ENCODE measurements around the gene PER1. TPM values are rescaled to one million over a fixed set of nuclear protein-coding genes. Genes with fewer than 3 reads are reported as not detected.
A peak's percentile ranks its signal among the peaks of the same experiment; 100 is the strongest.

Gene PER1
- total RNA-seq, 1 donor from 2014 or later = 21.9 TPM

- Histone ChIP-seq H3K27me3 (ENCODE audit: control insufficient read depth, insufficient read depth, low read length) (no peaks in the 10 kb centered on the region), H3K36me3 (ENCODE audit: control insufficient read depth, insufficient read depth, low read length) (no peaks in the 10 kb centered on the region), H3K4me3 (ENCODE audit: low read depth, low read length) (no peak overlapping the region)
- TF ChIP-seq CTCF (IDR thresholded peaks at IDR 0.05; ENCODE audit: insufficient read depth, low read length, severe bottlenecking) = no peak
- no peak for FAIRE-seq
- DNase-seq (ENCODE audit: low read depth) = no peak
Measured at GRCh38 chr17:8167526-8167925, 15.3 kb upstream of the PER1 start.

- no peak for TF ChIP-seq CTCF (IDR thresholded peaks at IDR 0.05; ENCODE audit: insufficient read depth, low read length, severe bottlenecking)
- no peaks in the 10 kb centered on the region for H3K36me3 ChIP-seq (ENCODE audit: control insufficient read depth, insufficient read depth, low read length)
- H3K4me3 ChIP-seq (ENCODE audit: low read depth, low read length) = no peak overlapping the region
- DNase-seq (ENCODE audit: low read depth) (peak; percentile 48), FAIRE-seq (no peak)
- H3K27me3 ChIP-seq (ENCODE audit: control insufficient read depth, insufficient read depth, low read length) = no peaks in the 10 kb centered on the region
Measured at GRCh38 chr17:8166731-8167130, 14.5 kb upstream of the PER1 start.

DNA sequence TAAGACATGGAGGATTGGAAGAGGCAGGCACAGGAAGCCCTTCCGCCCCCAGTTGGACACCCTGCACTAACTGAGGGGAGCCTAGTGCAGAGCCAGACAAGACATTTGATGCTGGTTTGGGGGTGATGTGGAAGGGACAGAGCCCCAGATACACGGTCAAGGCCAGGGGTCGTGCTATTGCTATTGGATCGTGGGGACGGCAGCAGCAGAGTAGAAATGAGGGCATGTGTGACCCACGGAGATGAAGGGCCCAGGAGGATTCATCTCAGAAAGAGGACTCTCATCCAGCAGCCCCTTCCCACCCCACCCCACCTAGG, 12.6 kb upstream of the PER1 start:
- no peak for TF ChIP-seq CTCF (IDR thresholded peaks at IDR 0.05; ENCODE audit: insufficient read depth, low read length, severe bottlenecking)
- no peak for DNase-seq (ENCODE audit: low read depth)
- FAIRE-seq = no peak
- Histone ChIP-seq H3K4me3 (ENCODE audit: low read depth, low read length) (no peak overlapping the region), H3K27me3 (ENCODE audit: control insufficient read depth, insufficient read depth, low read length) (no peaks in the 10 kb centered on the region), H3K36me3 (ENCODE audit: control insufficient read depth, insufficient read depth, low read length) (peaks cover 11% of the 10 kb centered on the region)

DNA sequence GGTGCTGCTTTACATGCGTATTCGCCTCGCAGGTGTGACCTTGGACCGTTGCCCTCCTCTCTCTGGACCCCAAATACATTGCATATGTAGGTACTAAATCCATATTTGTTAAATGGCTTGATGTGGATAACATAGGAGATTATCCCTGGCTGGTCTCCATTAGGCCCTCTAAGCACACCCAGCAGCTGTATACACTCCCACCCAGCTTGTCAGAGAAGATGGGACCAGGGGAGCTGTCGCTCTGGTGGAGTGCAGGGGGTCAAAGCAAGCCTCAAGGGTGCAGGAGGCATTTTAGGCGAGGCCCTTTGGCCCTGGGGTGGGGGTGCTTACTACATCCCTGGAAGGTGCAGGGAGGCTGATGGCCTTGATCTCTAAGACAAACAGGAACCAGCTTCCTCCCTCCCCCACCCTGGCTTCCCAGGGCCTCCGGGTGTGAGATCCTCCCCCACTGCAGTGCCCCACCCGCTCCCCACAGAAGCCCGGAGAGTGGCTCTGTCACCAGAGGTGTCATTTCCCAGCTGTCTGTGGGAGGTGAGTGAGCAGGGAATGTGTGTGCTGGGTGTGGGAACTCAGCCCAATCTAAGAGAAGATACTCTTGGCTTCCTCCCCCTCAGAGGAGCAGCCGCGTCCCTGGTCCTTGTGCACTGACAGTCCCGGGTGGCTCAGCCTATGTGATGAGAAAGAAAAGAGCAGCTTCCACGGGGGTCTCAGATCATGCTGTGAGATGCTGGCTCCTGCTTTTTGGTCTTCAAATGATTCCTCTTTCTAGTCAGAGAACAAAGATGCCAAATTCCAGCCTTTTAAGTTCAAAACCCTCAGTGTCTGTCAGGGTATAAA, 12.0 kb upstream of the PER1 start:
- Histone ChIP-seq H3K36me3 (ENCODE audit: control insufficient read depth, insufficient read depth, low read length) (peaks cover 12% of the 10 kb centered on the region), H3K27me3 (ENCODE audit: control insufficient read depth, insufficient read depth, low read length) (no peaks in the 10 kb centered on the region), H3K4me3 (ENCODE audit: low read depth, low read length) (no peak overlapping the region)
- TF ChIP-seq CTCF (IDR thresholded peaks at IDR 0.05; ENCODE audit: insufficient read depth, low read length, severe bottlenecking) = no peak
- FAIRE-seq = no peak
- peak; percentile 22 for DNase-seq (ENCODE audit: low read depth)

DNA sequence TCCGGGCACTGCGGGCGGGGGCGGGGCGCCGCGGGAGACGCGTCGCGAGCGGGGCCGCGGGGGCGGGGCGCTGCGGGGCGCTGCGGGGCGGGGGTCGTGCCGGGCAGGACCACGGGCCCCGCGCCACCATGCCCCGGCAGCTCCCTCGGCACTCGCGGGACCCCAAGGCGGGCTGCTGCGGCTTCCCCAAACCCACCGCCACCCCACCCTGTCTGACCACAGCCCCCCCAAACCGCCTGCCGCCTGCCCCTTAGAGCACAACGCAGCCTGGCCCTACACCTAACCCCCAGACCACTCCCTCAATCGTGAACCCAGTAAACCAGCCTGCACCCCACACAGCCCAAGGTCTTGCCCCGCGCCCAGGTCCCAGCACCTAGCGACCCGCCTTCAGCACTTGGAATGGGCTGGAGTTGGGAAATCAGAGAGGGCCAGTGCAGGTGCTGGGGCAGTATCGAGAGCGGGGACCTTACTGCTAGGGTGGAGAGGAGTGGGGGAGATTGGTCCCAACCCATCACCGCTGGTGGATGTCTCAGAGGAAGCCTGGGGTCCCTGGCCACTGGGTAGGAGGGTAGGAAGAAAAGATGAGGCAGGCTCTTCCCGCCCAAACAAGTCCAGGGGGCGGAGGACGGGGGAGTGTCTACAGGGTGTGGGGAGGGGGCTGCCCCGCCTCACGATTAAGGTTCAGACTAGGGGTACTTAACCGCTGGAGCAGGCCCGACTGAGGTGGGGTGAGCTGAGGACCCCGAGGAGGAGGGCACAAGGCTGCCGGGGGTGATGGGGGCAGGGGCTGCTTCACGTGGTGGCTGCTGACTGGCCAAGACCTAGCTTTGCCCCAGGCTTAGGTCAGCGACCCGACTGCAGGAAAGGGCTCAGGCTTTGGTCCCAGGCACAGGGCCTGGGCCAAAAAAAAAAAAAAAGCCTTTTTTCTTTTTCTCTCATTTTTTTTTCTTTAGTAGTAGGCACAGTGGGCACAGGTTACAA, 11.1 kb upstream of the PER1 start:
- DNase-seq (ENCODE audit: low read depth) = no peak

More for the DNA sequence above, 11.1 kb upstream of the PER1 start:
- no peak for TF ChIP-seq CTCF (IDR thresholded peaks at IDR 0.05; ENCODE audit: insufficient read depth, low read length, severe bottlenecking)
- no peak for FAIRE-seq
- H3K36me3 ChIP-seq (ENCODE audit: control insufficient read depth, insufficient read depth, low read length) = peaks cover 12% of the 10 kb centered on the region
- peak overlapping the region; percentile 63 for H3K4me3 ChIP-seq (ENCODE audit: low read depth, low read length)
- H3K27me3 ChIP-seq (ENCODE audit: control insufficient read depth, insufficient read depth, low read length) = no peaks in the 10 kb centered on the region
